ENCODE measurements around the gene ITK.
"Not testable (repeated sequence)": the region's sequence is repeated elsewhere in the genome, so short reads cannot be mapped to it uniquely, and the experiment has no call there.

The ITK gene

DNA sequence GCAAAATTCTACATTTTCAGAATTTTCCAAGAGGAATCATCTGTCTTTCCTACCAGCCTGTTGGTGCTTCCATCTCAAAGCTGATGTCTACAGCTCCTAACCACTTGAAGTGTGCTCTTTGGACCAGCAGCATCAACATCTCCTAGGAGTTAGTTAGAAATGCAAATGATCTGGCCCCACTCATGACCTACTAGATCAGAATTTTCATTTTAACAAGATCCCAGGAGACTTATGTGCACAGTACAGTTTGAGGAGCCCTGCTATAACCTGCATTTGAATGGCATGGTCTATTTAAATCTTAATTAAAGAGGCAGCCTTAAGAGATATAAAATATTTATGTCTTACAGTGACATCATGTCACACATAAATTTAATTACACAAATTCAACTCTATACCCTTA, 33.8 kb downstream of the ITK start:
- DNase-seq, result no peak

GRCh38 chr5:157214861-157215513, 34.3 kb downstream of the ITK start:
- DNase-seq, result no peak

GRCh38 chr5:157215514-157216167, 35.0 kb downstream of the ITK start:
- DNase-seq, result no peak

GRCh38 chr5:157216391-157217142, 35.9 kb downstream of the ITK start:
- DNase-seq, result no peak

DNA sequence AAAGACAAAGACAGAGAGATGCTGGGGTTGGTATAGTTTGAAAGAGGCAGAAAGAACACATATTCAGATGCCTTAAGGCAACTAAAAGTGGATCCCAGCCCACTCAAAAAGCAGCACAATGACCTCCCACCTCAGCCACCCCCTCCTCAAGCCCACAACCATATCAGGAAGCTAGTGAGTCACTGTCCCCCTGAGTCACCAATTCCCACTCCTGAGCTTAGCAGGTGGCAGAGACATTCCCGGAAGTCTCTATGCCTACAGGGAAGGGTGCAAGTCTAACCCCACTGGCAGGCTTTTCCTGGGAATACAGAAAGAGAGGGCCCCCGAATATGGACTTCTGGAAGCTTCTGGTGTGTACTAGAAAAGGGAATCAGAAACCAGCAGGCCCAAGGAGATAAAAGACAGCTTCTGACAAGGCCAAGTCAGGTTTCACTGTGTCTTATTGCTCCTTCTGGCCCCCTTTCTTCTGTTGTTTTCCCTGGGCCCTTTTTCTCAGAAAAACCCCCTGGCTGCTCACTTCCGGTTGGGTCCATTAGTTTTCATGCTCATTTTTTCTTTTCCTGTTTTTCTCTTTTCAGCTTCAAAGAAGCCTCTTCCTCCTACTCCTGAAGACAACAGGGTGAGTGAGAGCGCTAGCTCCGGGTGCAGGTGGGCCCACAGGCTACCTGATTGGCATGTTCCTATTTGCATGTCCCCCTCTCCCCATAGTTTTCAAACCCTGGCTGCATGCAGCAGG, 36.8 kb downstream of the ITK start:
- DNase-seq, result no peak

- no peak for DNase-seq
These were observed 39.0 kb downstream of the ITK start for GRCh38 chr5:157219491-157220271.

GRCh38 chr5:157221959-157222358, 41.3 kb downstream of the ITK start:
- DNase-seq, result no peak

DNA sequence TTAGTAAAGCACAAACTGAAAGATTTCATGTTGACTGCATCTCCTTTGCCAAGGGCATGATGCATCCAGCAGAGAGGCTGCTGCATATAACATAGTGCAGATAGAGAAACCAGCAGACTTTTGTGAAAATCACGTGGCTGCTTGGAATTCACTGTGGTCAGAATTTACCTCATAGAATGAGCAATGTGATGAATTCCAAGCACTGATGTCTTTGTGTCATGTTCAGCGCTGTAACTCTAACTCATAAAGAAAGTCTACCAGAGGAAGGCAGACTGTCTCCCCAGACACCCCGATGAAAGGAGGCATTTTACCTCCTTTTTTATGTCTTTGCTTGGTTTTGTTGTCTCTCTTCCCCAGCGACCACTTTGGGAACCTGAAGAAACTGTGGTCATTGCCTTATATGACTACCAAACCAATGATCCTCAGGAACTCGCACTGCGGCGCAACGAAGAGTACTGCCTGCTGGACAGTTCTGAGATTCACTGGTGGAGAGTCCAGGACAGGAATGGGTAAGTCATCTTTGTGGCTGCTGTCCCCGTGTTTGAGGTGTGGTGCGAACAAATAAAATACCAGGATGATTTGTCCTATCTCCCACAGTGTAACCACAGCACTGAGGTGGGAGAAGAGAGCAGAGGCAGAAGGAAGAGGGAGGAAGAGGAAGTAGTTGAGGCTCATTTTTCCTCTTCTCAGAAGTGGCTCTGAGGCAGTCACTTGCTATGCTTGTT, 42.0 kb downstream of the ITK start:
- DNase-seq, result no peak

DNA sequence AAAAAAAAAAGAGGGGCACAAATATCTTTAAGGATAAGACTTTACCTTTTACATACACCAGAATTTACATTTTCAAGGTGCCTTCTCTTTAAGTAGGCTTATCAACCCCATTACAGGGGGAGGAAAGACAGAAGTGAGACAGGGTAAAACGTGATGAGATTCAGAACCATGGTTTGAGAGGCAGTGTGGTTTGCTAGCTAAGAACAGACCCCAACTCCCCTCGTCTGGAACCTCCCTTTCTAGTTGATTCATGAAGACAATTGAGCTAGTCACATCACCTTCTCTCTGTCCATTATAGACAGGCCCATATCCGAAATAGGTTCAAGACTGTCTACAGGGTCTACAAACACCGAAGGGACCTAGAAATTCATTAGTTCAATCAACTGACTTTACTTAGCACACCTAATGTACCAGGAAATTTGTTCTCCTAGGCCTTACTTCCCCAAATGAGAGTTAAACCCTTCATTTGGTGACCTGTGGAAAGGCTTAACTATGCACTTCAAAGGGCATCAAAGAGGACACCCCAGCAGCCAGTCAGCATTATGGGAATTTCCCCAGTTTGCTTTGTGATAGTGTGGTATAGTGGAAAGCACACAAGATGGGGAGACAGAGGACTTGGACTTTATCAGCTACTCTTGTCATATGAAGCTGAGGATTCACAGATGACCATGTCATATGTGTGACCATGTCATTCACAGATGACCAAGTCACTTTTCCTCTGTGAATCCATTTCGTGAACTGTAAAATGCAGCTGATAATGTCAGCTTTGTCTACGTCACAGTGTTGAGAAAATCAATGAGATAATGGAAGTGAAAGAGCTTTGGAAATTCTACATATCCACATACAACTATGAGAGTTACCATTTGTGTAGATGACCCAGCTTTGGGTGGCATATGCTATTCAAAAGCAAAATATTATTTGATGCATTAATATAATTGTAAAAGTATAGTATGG, 45.1 kb downstream of the ITK start:
- DNase-seq, result no peak

DNA sequence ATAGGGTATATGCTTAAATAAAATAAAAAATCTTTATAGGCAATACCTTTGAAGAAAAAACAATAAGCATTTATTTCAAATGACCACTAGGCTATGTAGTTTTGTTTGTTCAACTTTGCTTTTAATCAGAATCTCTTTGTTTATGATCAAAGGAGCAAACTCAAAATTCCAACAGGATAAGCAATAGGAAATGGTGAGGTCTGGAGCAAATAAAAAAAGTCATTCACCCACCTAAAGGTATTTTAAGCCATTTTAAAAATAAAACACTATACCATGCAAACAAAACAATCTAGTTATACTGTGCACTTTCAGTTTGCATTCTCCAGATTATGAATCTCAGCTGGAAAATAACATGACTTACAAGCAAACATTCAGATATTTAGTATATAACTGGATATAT, 50.0 kb downstream of the ITK start:
- DNase-seq, result no peak

DNA sequence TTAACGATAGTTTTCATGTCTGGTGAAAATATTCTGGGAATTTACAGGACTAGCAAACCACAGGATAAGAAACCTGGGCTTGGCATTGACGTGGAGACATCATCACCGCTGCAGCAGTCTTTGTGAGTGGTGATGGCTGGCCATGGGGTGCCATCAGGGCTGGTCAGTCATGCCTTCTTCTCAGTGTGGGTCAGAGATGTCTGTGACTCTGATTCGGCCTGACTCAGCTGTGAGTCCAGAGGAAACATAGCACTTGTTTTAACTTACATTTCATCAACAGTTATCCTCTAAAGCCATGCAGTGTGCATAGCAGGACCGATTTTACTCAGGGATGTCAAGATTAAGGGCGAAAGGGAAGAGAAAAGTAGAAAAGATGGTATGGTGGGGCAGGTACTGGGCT, 52.1 kb downstream of the ITK start:
- DNase-seq, result no peak

- DNase-seq, result no peak
These were observed 52.9 kb downstream of the ITK start for GRCh38 chr5:157233515-157233914.

GRCh38 chr5:157236423-157236822, 55.8 kb downstream of the ITK start:
- DNase-seq, result no peak

GRCh38 chr5:157241483-157241882, 60.8 kb downstream of the ITK start:
- DNase-seq, result no peak

DNA sequence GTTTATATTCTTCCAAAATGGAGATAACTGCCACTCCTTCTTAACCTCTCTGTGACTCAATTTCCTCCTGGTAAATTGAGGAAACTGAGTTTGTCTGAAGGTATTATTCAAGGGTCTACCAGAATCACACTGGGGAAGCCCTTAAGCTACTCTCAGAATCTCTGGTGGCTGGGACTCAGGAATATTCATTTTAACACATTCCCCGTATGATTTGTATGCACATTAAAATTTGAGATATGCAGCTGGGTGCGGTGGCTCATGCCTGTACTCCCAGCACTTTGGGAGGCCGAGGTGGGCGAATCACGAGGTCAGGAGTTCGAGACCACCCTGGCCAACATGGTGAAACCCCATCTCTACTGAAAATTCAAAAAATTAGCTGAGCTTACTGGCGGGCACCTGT, 64.1 kb downstream of the ITK start:
- not testable (repeated sequence) for DNase-seq

DNA sequence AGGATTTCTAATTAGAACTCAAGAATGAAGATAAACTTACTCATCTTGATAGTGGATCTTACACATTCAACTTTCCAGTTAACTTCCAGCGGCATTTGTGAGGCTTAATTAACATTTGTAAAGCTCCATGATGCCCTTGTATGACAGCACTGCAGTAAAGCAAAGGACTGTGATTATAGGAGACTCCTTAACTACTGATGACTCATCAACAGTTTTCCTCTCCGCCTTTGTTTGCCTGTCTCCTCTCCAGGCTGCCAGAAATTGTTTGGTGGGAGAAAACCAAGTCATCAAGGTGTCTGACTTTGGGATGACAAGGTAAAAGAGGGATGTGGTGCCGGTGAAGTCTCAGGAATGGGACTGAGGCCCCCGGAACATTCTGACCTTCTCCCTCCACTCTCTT, 64.8 kb downstream of the ITK start:
- DNase-seq, result no peak

DNA sequence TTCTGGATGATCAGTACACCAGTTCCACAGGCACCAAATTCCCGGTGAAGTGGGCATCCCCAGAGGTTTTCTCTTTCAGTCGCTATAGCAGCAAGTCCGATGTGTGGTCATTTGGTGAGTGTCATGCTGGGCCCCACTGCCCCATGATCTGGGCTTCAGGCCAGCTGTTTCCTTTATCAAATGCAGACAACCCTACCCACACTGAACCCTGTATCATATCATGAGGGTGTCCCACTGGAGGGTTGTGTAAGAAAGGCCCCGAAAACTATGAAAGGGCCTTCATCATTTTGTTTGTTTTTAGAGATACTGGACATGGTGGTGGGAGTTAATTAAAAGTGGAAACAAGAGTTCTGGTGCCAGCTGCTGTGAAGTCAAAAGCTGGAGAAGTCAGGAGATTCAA, 65.2 kb downstream of the ITK start:
- no peak for DNase-seq

GRCh38 chr5:157247267-157247666, 66.6 kb downstream of the ITK start:
- no peak for DNase-seq

GRCh38 chr5:157248821-157249470, 68.3 kb downstream of the ITK start:
- DNase-seq, result no peak
